Loucy (cell line): ENCODE results near the gene POU2F3.

Source experiments
- H2AFZ ChIP-seq: fragments of 200-600 bp; sonication (generic); 2 replicates; pipeline ENCODE4 v1.6.0; 2016; ENCODE audit warnings: antibody characterized with exemption, mild to moderate bottlenecking, low read length, moderate library complexity
- H3F3A ChIP-seq: fragments of 200-600 bp; 2 replicates; pipeline ENCODE4 v1.6.0; 2016; ENCODE audit warnings: antibody characterized with exemption, low read depth, mild to moderate bottlenecking
- H3K27me3 ChIP-seq: fragments of 200-600 bp; sonication (generic); 2 replicates; pipeline ENCODE4 v1.6.1; 2014; ENCODE audit warnings: low read length, mild to moderate bottlenecking; ENCODE audit not compliant: insufficient read depth, poor library complexity, severe bottlenecking
- H3K36me3 ChIP-seq: fragments of 200-600 bp; sonication (generic); 2 replicates; pipeline ENCODE4 v1.6.1; 2016; ENCODE audit warnings: low read length; ENCODE audit not compliant: insufficient read depth
- H3K4me1 ChIP-seq: fragments of 200-600 bp; sonication (generic); 2 replicates; pipeline ENCODE4 v1.5.1; 2014; ENCODE audit warnings: low read length, mild to moderate bottlenecking; ENCODE audit not compliant: insufficient read depth, poor library complexity, severe bottlenecking
- H3K4me2 ChIP-seq: fragments of 200-600 bp; sonication (generic); 2 replicates; pipeline ENCODE4 v1.6.0; 2014; ENCODE audit warnings: antibody characterized with exemption, low read length, low read depth, mild to moderate bottlenecking; ENCODE audit not compliant: poor library complexity, severe bottlenecking
- H3K4me3 ChIP-seq: fragments of 200-600 bp; sonication (generic); 2 replicates; pipeline ENCODE4 v1.5.1; 2014; ENCODE audit warnings: low read length, mild to moderate bottlenecking, mixed read lengths; ENCODE audit not compliant: poor library complexity, severe bottlenecking
- H3K79me2 ChIP-seq: fragments of 200-600 bp; sonication (generic); 2 replicates; pipeline ENCODE4 v1.6.1; 2014; ENCODE audit warnings: low read length; ENCODE audit not compliant: insufficient read depth
- H3K9ac ChIP-seq: fragments of 200-600 bp; sonication (generic); 2 replicates; pipeline ENCODE4 v1.6.0; 2014; ENCODE audit warnings: mild to moderate bottlenecking, low read depth, low read length, moderate library complexity; ENCODE audit not compliant: poor library complexity, severe bottlenecking
- H3K9me2 ChIP-seq: fragments of 200-600 bp; sonication (generic); replicated peaks from 2 replicates; pipeline ENCODE4 v1.6.1; 2016; ENCODE audit warnings: low read depth, low read length, mixed read lengths
- H3K9me3 ChIP-seq: fragments of 200-600 bp; sonication (generic); 2 replicates; pipeline ENCODE4 v1.6.1; 2014; ENCODE audit warnings: mild to moderate bottlenecking, antibody characterized with exemption, low read length, low read depth; ENCODE audit not compliant: insufficient read depth
- H4K20me1 ChIP-seq: fragments of 200-600 bp; sonication (generic); 2 replicates; pipeline ENCODE4 v1.6.0; 2014; ENCODE audit warnings: antibody characterized with exemption, low read length, mild to moderate bottlenecking; ENCODE audit not compliant: insufficient read depth, poor library complexity, severe bottlenecking
- CTCF ChIP-seq: fragments of 200-600 bp; sonication (generic); conservative IDR thresholded peaks from 2 replicates; pipeline ENCODE4 v1.5.1; 2014; ENCODE audit warnings: mild to moderate bottlenecking, antibody characterized with exemption, low read length
- EZH2phosphoT487 ChIP-seq: fragments of 200-600 bp; IDR thresholded peaks from 2 replicates; pipeline ENCODE4 v1.6.1; 2018; ENCODE audit warnings: antibody characterized with exemption, mild to moderate bottlenecking, moderate library complexity, borderline replicate concordance

The POU2F3 gene

DNA sequence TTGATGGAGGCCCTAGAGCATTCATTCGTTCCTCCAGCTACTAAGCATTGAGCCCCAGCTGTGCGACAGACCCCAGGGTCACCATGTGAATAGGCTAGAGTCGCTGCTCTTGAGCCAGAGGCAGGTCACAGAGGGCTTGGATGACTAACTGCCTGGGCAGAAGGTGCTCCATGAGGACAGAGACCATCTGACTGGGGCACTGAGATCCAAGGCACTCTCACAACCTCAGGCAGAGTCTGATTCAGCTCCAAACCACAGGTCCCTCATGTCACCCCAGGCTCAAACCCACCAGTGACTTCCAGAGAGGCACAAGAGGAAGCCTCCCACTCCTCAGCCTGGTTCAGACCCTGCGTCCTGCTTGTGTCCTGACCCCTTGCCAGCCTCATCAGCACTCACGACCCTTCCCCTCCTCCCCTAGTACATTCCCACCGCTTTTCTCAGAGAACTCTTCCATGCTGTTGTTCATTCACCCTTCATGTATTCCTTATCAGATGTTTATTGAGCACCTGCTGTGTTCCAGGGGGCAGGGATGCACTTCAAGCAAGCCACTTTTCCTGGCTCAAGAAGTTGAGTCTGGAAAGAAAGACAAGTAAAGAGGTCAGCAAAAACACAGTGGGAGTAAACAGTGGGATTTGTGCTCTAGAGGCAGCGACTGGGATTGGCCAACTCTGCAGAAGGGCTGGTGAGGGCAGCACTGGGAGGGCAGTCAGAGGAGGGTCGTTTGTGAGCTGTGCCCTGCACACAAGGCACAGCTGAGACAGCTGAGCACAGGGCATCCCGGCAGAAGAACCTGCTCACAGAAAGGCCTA lies 19.8 kb upstream of the POU2F3 start:
- Histone ChIP-seq H2AFZ (no peak overlapping the region), H3K36me3 (no peaks in the 10 kb centered on the region), H3K4me3 (no peak overlapping the region), H3K79me2 (no peaks in the 10 kb centered on the region), H3F3A (no peaks in the 10 kb centered on the region), H3K27me3 (no peaks in the 10 kb centered on the region), H4K20me1 (no peaks in the 10 kb centered on the region), H3K9ac (no peak overlapping the region), H3K4me1 (no peaks in the 10 kb centered on the region), H3K9me2 (no peaks in the 10 kb centered on the region), H3K9me3 (no peaks in the 10 kb centered on the region), H3K4me2 (no peak overlapping the region)
- TF ChIP-seq CTCF: no peak
- no peak for TF ChIP-seq EZH2phosphoT487

DNA sequence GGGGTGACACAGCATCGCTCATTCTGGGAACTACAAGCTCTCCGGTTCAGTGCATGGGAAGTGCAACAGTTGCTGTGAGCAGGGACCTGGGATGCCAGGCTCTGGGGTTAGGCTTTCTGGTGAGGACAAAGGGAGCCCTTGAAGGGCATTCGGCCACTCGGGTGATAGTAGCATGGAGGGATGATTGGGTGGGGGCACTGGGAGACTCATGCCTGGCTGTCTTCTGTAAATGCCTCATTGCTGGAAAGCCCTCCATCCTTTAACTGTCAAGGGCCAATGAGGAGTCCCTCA lies 19.2 kb upstream of the POU2F3 start:
- Histone ChIP-seq H2AFZ (no peak overlapping the region), H3K36me3 (no peaks in the 10 kb centered on the region), H3K4me3 (no peak overlapping the region), H3K27me3 (no peaks in the 10 kb centered on the region), H3K4me1 (no peaks in the 10 kb centered on the region), H4K20me1 (no peaks in the 10 kb centered on the region), H3K79me2 (no peaks in the 10 kb centered on the region), H3K9ac (no peak overlapping the region), H3K9me3 (no peaks in the 10 kb centered on the region), H3F3A (no peaks in the 10 kb centered on the region), H3K9me2 (no peaks in the 10 kb centered on the region), H3K4me2 (no peak overlapping the region)
- TF ChIP-seq EZH2phosphoT487: no peak
- no peak for TF ChIP-seq CTCF

GRCh38 chr11:120221115-120221752 lies 18.7 kb upstream of the POU2F3 start:
- no peak for TF ChIP-seq EZH2phosphoT487
- no peak for TF ChIP-seq CTCF
- no peaks in the 10 kb centered on the region for H4K20me1 ChIP-seq
- no peaks in the 10 kb centered on the region for H3K9me3 ChIP-seq
- H3K4me2 ChIP-seq: no peak overlapping the region
- H3K79me2 ChIP-seq: no peaks in the 10 kb centered on the region
- no peaks in the 10 kb centered on the region for H3K4me1 ChIP-seq
- H3K9ac ChIP-seq: no peak overlapping the region
- H3K27me3 ChIP-seq: no peaks in the 10 kb centered on the region
- H2AFZ ChIP-seq: no peak overlapping the region
- no peaks in the 10 kb centered on the region for H3F3A ChIP-seq
- no peak overlapping the region for H3K4me3 ChIP-seq
- H3K36me3 ChIP-seq: no peaks in the 10 kb centered on the region
- H3K9me2 ChIP-seq: no peaks in the 10 kb centered on the region
